Thyroid gland (tissue), 4 donors: ENCODE measurements around the gene NR0B2. TPM values are rescaled to one million over a fixed set of nuclear protein-coding genes. Genes with fewer than 3 reads are reported as not detected.
"Not testable (repeated sequence)": the region's sequence is repeated elsewhere in the genome, so short reads cannot be mapped to it uniquely, and the experiment has no call there.

Experiments used
- DNase-seq, 2 donors: peaks; one replicate each; pipeline ENCODE4 v3.0.0-alpha.2; 2019
- H3K27ac ChIP-seq, 3 donors: fragments of 200-600 bp; sonication (generic); 1 replicate in 2 of 3; 2 replicates in 1 of 3; pipeline ENCODE4 v1.5.1; 2016 to 2019; ENCODE audit warnings: mild to moderate bottlenecking in 1 of 3, moderate library complexity in 1 of 3
- H3K27me3 ChIP-seq: fragments of 200-600 bp; sonication (generic); one replicate; pipeline ENCODE4 v1.5.1; 2019
- H3K36me3 ChIP-seq, 2 donors: fragments of 200-600 bp; sonication (generic); one replicate each; pipeline ENCODE4 v1.5.1; 2016 to 2019
- H3K4me1 ChIP-seq, 2 donors: fragments of 200-600 bp; sonication (generic); one replicate each; pipeline ENCODE4 v1.5.1; 2017 to 2019
- H3K4me3 ChIP-seq, 3 donors: fragments of 200-600 bp; sonication (generic); replicated peaks in 1 of 3; 1 replicate in 2 of 3; 2 replicates in 1 of 3; pipeline ENCODE4 v1.5.1; 2016; ENCODE audit warnings: mild to moderate bottlenecking in 1 of 3
- H3K9me3 ChIP-seq: fragments of 200-600 bp; sonication (generic); one replicate; pipeline ENCODE4 v1.5.1; 2017
- POLR2A ChIP-seq, 2 donors: fragments of 450-650 bp; IDR thresholded peaks; one replicate each; pipeline ENCODE4 v1.6.1; 2017; ENCODE audit warnings: antibody characterized with exemption in 2 of 2, mild to moderate bottlenecking in 2 of 2, moderate library complexity in 1 of 2
- WGBS, 2 donors: methylation state at CpG; one replicate each; pipeline ENCODE4 v1.1.5; 2017; 5-methylcytosine and 5-hydroxymethylcytosine counted together
- intact Hi-C: fragments of 100-400 bp; cut with DNase I; formaldehyde crosslinking; loops from one replicate; pipeline ENCODE4 v1.15.1; 2023
- total RNA-seq, 4 donors: library from RNA; depleted of rRNA; stranded (reverse); fragments of >200 nt; gene quantifications; one replicate each; pipeline ENCODE4 v1.2.3, GENCODE V29; 2016
- TF ChIP-seq, protein P1 (sequence below), 6 experiments: fragments of 200-600 bp in 3 of 6; fragments of 450-650 bp in 3 of 6; sonication (generic) in 3 of 6; IDR thresholded peaks; one replicate each; pipeline ENCODE4 v1.5.1; 2016 to 2019; ENCODE audit warnings: antibody characterized with exemption in 6 of 6, mild to moderate bottlenecking in 2 of 6, inconsistent platforms in 1 of 6, moderate library complexity in 1 of 6

The NR0B2 gene
- total RNA-seq, 4 donors from 2014 or later: not detected

DNA sequence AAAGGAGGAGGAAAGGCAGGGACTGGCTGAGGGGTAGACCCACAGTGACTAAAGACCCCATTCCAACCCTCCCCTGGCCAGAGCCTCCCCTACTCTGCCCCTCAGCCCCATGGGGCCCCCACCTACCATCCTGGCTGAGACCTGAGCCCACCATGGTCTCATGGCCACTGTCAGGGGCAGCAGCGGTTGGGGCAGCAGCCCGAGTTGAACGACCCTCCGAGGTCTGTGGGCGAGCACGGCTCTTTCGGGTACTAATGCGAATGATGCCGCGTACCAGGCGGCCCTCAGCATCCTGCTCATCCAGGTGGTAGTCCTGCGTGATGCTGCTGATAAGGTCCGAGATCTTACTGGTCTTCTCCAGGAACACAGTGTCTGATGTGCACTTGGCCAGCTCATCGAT is 37.4 kb upstream of the NR0B2 start:
- WGBS, 2 donors: 92 to 95% methylated on average over 13 to 14 of the region's 14 CpGs
- no peaks in the 10 kb centered on the region for H3K4me1 ChIP-seq
- H3K27ac ChIP-seq: no peak overlapping the region
- no peak for DNase-seq
- peaks cover 0 to 17% of the 10 kb centered on the region in 2 donors for H3K36me3 ChIP-seq
- no peak overlapping the region for H3K4me3 ChIP-seq
- no peaks in the 10 kb centered on the region for H3K27me3 ChIP-seq
- no peak for TF ChIP-seq POLR2A (IDR thresholded peaks at IDR 0.05)
- TF ChIP-seq, protein P1, sequence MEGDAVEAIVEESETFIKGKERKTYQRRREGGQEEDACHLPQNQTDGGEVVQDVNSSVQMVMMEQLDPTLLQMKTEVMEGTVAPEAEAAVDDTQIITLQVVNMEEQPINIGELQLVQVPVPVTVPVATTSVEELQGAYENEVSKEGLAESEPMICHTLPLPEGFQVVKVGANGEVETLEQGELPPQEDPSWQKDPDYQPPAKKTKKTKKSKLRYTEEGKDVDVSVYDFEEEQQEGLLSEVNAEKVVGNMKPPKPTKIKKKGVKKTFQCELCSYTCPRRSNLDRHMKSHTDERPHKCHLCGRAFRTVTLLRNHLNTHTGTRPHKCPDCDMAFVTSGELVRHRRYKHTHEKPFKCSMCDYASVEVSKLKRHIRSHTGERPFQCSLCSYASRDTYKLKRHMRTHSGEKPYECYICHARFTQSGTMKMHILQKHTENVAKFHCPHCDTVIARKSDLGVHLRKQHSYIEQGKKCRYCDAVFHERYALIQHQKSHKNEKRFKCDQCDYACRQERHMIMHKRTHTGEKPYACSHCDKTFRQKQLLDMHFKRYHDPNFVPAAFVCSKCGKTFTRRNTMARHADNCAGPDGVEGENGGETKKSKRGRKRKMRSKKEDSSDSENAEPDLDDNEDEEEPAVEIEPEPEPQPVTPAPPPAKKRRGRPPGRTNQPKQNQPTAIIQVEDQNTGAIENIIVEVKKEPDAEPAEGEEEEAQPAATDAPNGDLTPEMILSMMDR (IDR thresholded peaks at IDR 0.05): no peak
- no peaks in the 10 kb centered on the region for H3K9me3 ChIP-seq
- intact Hi-C loops: no loop called here

DNA sequence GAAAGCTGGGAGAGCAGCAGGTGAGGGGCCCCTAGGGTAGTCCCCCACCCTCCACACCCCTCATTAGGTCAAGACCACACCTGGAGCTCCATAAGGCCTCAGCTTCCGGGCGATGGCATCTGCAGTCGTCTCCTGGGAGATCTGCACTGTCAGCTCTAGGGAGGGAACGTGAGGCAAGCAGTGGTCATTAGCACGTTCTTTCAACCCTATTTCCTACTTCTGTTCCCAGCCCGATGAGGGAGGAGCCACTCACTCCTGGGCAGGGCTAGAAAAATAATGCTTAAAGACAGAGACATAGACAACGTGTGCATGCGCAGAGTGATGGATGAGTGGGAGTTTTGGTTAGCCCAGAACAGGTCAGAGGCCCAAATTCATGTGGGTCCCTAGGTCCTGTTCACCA is 36.8 kb upstream of the NR0B2 start:
- no peaks in the 10 kb centered on the region for H3K27me3 ChIP-seq
- TF ChIP-seq, protein P1 (IDR thresholded peaks at IDR 0.05): no peak
- no peak for TF ChIP-seq POLR2A (IDR thresholded peaks at IDR 0.05)
- 76 to 86% methylated on average over 8 of the region's 8 CpGs for WGBS, 2 donors
- no peaks in the 10 kb centered on the region for H3K4me1 ChIP-seq
- H3K36me3 ChIP-seq: peaks cover 2 to 24% of the 10 kb centered on the region in 2 donors
- no peak for DNase-seq
- H3K4me3 ChIP-seq: no peak overlapping the region
- no peaks in the 10 kb centered on the region for H3K9me3 ChIP-seq
- H3K27ac ChIP-seq: no peak overlapping the region
- intact Hi-C loops: no loop called here

DNA sequence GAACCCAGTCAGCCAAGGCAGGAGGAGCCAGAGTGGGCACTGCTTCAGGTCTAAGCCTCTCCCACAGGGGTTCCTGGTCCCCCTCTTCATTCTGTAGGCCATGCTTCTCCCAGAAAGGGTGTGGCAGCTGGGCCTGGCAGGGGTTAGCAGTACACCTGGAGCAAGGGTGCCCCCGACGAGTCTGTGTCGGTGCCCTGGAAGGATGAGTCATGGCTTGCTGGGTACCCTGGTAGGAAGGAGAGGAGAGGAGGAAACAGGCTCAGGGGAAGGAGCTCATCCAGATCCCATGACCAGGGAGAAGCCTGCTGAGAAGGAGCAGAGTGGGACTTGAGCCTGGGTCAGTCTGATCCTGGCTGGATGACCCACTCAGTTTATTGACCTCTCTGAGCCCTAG is 36.1 kb upstream of the NR0B2 start:
- H3K9me3 ChIP-seq: no peaks in the 10 kb centered on the region
- WGBS, 2 donors: 89 to 100% methylated on average over 1 of the region's 3 CpGs
- peaks cover 9 to 30% of the 10 kb centered on the region in 2 donors for H3K36me3 ChIP-seq
- H3K27me3 ChIP-seq: no peaks in the 10 kb centered on the region
- DNase-seq: no peak
- H3K27ac ChIP-seq: no peak overlapping the region
- TF ChIP-seq POLR2A (IDR thresholded peaks at IDR 0.05): no peak
- TF ChIP-seq, protein P1 (IDR thresholded peaks at IDR 0.05): no peak
- no peak overlapping the region for H3K4me3 ChIP-seq
- no peaks in the 10 kb centered on the region for H3K4me1 ChIP-seq
- intact Hi-C loops: no loop called here

DNA sequence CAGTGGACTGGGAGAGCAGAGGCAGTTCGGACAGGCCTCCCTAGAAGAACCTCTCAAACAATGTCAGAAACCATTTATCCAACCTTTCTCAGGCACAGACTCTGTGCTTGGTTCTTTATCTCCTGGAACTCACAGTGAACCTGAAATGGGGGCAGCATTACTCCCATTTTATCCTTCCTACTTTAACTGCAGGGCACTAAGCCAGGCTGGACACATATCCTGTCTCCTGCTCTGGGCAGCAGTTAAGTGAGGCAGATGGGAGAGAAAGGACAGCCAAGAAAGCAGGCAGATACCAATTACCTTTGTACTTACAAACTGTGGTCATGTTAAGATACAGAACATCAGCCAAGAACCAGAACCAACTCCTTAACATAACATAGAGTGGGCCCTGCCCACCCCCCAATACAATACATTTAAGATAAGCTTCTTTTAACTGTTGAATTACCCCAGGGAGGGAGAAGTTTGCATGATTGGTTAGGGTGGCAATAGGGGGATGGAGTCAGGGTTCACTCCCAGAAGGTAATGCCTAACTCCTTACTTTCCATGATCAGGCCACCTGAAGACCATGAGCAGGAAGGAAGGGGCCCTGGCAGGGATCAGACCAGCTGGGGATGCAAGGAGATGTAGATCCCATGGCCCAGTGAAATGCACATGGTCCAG is 35.6 kb upstream of the NR0B2 start:
- TF ChIP-seq, protein P1 (IDR thresholded peaks at IDR 0.05): no peak
- no peak for TF ChIP-seq POLR2A (IDR thresholded peaks at IDR 0.05)
- 84 to 92% methylated on average over 1 of the region's 1 CpG for WGBS, 2 donors
- Histone ChIP-seq H3K9me3 (no peaks in the 10 kb centered on the region), H3K4me3 (no peak overlapping the region), H3K27ac (no peak overlapping the region), H3K4me1 (no peaks in the 10 kb centered on the region), H3K36me3 (peaks cover 14 to 36% of the 10 kb centered on the region in 2 donors), H3K27me3 (no peaks in the 10 kb centered on the region)
- no peak for DNase-seq
- intact Hi-C loops: no loop called here

DNA sequence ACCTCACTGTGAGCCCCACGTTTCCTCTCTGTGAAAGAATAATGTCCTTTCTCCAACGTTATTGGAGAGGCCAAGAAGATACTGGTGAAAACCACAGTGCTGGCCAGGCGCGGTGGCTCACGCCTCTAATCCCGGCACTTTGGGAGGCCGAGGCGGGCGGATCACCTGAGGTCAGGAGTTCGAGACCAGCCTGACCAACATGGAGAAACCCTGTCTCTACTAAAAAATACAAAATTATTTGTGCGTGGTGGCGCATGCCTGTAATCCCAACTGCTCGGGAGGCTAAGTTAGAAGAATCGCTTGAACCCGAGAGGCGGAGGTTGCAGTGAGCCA is 34.9 kb upstream of the NR0B2 start:
- H3K27me3 ChIP-seq, H3K4me3 ChIP-seq, H3K9me3 ChIP-seq, H3K27ac ChIP-seq, intact Hi-C loops, H3K4me1 ChIP-seq, DNase-seq: not testable (repeated sequence)
- WGBS, 2 donors: 92 to 94% methylated on average over 16 of the region's 16 CpGs
- H3K36me3 ChIP-seq: peaks cover 21 to 43% of the 10 kb centered on the region in 2 donors
